ENCODE measurements around the gene H3-3A. TPM values are rescaled to one million over a fixed set of nuclear protein-coding genes. Genes with fewer than 3 reads are reported as not detected.

H3-3A gene
- total RNA-seq, 2 donors from 2014 or later = 743 to 759 TPM

GRCh38 chr1:226104671-226105121 lies 42.2 kb downstream of the H3-3A start:
- intact Hi-C loops (cut with DNase I, micrococcal nuclease) = no loop called here
- DNase-seq = no peak
- no peak for ATAC-seq

- ATAC-seq (no peak), DNase-seq (no peak)
- intact Hi-C loops (cut with DNase I, micrococcal nuclease) = no loop called here
These were observed 45.2 kb downstream of the H3-3A start for GRCh38 chr1:226107471-226108460.

GRCh38 chr1:226108935-226109828 lies 46.7 kb downstream of the H3-3A start:
- no peak for DNase-seq
- intact Hi-C loops (cut with DNase I, micrococcal nuclease) = no loop called here
- peak; percentile 33 for ATAC-seq

- DNase-seq = peak; percentile 89 to 91
- peak; percentile 85 for ATAC-seq
- intact Hi-C loops (cut with DNase I, micrococcal nuclease) = no loop called here
These were observed 47.3 kb downstream of the H3-3A start for GRCh38 chr1:226109829-226110248.

GRCh38 chr1:226110249-226111097 lies 48.0 kb downstream of the H3-3A start:
- DNase-seq = peak; percentile 56 to 74
- peak; percentile 72 for ATAC-seq
- intact Hi-C loops (cut with DNase I, micrococcal nuclease) = no loop called here

- no peak for ATAC-seq
- intact Hi-C loops (cut with DNase I, micrococcal nuclease) = no loop called here
- DNase-seq = no peak
These were observed 48.8 kb downstream of the H3-3A start for GRCh38 chr1:226111098-226111882.

GRCh38 chr1:226111883-226112261 lies 49.4 kb downstream of the H3-3A start:
- intact Hi-C loops (cut with DNase I, micrococcal nuclease) = no loop called here
- no peak for ATAC-seq
- no peak for DNase-seq

- ATAC-seq (no peak), DNase-seq (no peak)
- intact Hi-C loops (cut with DNase I, micrococcal nuclease) = no loop called here
These were observed 50.1 kb downstream of the H3-3A start for GRCh38 chr1:226112626-226113025.

GRCh38 chr1:226116673-226117072 lies 54.2 kb downstream of the H3-3A start:
- intact Hi-C loops (cut with DNase I, micrococcal nuclease) = no loop called here
- DNase-seq = no peak
- no peak for ATAC-seq

GRCh38 chr1:226117330-226117729 lies 54.8 kb downstream of the H3-3A start:
- no peak for ATAC-seq
- intact Hi-C loops (cut with DNase I, micrococcal nuclease) = no loop called here
- DNase-seq = no peak

- ATAC-seq (no peak), DNase-seq (no peak)
- intact Hi-C loops (cut with DNase I, micrococcal nuclease) = no loop called here
These were observed 55.8 kb downstream of the H3-3A start for GRCh38 chr1:226118357-226118756.

- DNase-seq (no peak), ATAC-seq (no peak)
- intact Hi-C loops (cut with DNase I, micrococcal nuclease) = no loop called here
These were observed 56.7 kb downstream of the H3-3A start for GRCh38 chr1:226119169-226119568.

- no peak for ATAC-seq
- intact Hi-C loops (cut with DNase I, micrococcal nuclease) = loop anchor here (5.0 to 10.0 kb wide), 3 partner anchors 53 to 64 kb away; partner anchors contain the start of genes ACBD3 (in 1 of the 2) and H3-3A (in 1 of the 2)
- DNase-seq = no peak
These were observed 57.9 kb downstream of the H3-3A start for GRCh38 chr1:226120398-226120797.

GRCh38 chr1:226121049-226121586 lies 58.6 kb downstream of the H3-3A start:
- no peak for DNase-seq
- ATAC-seq = no peak
- intact Hi-C loops (cut with DNase I, micrococcal nuclease) = loop anchor here (5.0 to 10.0 kb wide), 3 partner anchors 54 to 64 kb away; partner anchors contain the start of genes ACBD3 (in 1 of the 2) and H3-3A (in 1 of the 2)

Data from left colon (tissue), 2 donors.